HCT116 (cell line): Measurements from ENCODE around the gene TTC24. TPM values are rescaled to one million over a fixed set of nuclear protein-coding genes. Genes with fewer than 3 reads are reported as not detected.

Source experiments
- ATAC-seq: fragments of 200-7000 bp; cut with Tn5 transposase; 2 replicates; pipeline ENCODE4 v1.9.1; 2020; ENCODE audit warnings: mild to moderate bottlenecking, moderate library complexity
- BruUV-seq: library from RNA; stranded (reverse); fragments of 400-500 nt; replicated peaks from 2 replicates; lab custom pipeline; 2021; lab: Mats Ljungman, UMichigan
- CTCF ChIA-PET: fragments of 300-600 bp; sonication (Branson Sonifier 250); formaldehyde crosslinking; loops from one replicate; lab custom pipeline; 2021; ENCODE audit warnings: antibody characterized with exemption; lab: Charles Lee
- POLR2A ChIA-PET: fragments of 300-600, 350-600 bp; sonication (Branson Sonifier 250); formaldehyde crosslinking; loops from one replicate; lab custom pipeline; 2021; ENCODE audit warnings: antibody characterized with exemption; lab: Charles Lee
- RAD21 ChIA-PET, 2 experiments: fragments of 300-600 bp; sonication (Branson Sonifier 250); formaldehyde crosslinking; loops; one replicate each; lab custom pipeline; 2023; ENCODE audit warnings: low total read pairs in 2 of 2; ENCODE audit not compliant: uncharacterized antibody in 2 of 2, unreplicated experiment in 2 of 2, low non-redundant PET in 1 of 2; lab: Charles Lee
- DNase-seq: peaks from one replicate; pipeline ENCODE4 v3.0.0-alpha.2; 2010; ENCODE audit warnings: low read depth, low spot score
- H2AFZ ChIP-seq: fragments of 200-600 bp; shearing (Covaris generic), sonication (generic); 2 replicates; pipeline ENCODE4 v1.6.1; 2017; ENCODE audit warnings: low read depth, mixed run types, mixed read lengths, antibody characterized with exemption, low read length; ENCODE audit not compliant: poor library complexity, severe bottlenecking
- H3K27ac ChIP-seq: 2 replicates; pipeline ENCODE4 v1.5.1; 2012; ENCODE audit warnings: low read depth, low read length
- H3K27me3 ChIP-seq: fragments of 200-600 bp; sonication (generic); 2 replicates; pipeline ENCODE4 v1.6.1; 2016; ENCODE audit warnings: mixed run types, low read length, mixed read lengths; ENCODE audit not compliant: insufficient read depth
- H3K36me3 ChIP-seq, 2 experiments: fragments of 200-500 bp in 1 of 2; fragments of 200-600 bp in 1 of 2; sonication (Bioruptor generic) in 1 of 2; sonication (generic) in 1 of 2; 2 replicates each; pipeline versions ENCODE4 v1.5.1 to v1.6.1; 2014 to 2016; ENCODE audit warnings: low read length in 2 of 2, inconsistent platforms in 1 of 2, mixed read lengths in 1 of 2, mixed run types in 1 of 2; ENCODE audit not compliant: insufficient read depth in 2 of 2, control insufficient read depth in 1 of 2
- H3K4me1 ChIP-seq, 2 experiments: fragments of 200-600 bp in 1 of 2; sonication (generic) in 1 of 2; 2 replicates each; pipeline versions ENCODE4 v1.5.1 to v1.6.1; 2012 to 2017; ENCODE audit warnings: low read length in 2 of 2, inconsistent platforms in 1 of 2, mild to moderate bottlenecking in 1 of 2, mixed read lengths in 1 of 2, mixed run types in 1 of 2, moderate library complexity in 1 of 2; ENCODE audit not compliant: insufficient read depth in 2 of 2, control insufficient read depth in 1 of 2
- H3K4me2 ChIP-seq: fragments of 200-600 bp; sonication (generic); 2 replicates; pipeline ENCODE4 v1.6.1; 2017; ENCODE audit warnings: mixed run types, low read length, mixed read lengths
- H3K4me3 ChIP-seq, 2 experiments: fragments of 200-600 bp in 1 of 2; sonication (generic) in 1 of 2; replicated peaks in 1 of 2; 2 replicates each; pipeline ENCODE4 v1.5.1; 2011 to 2016; ENCODE audit warnings: low read length in 2 of 2, control low read depth in 1 of 2, low read depth in 1 of 2, mild to moderate bottlenecking in 1 of 2, mixed read lengths in 1 of 2, mixed run types in 1 of 2
- H3K79me2 ChIP-seq: fragments of 200-600 bp; sonication (generic); 2 replicates; pipeline ENCODE4 v1.6.1; 2017; ENCODE audit warnings: mild to moderate bottlenecking, mixed run types, low read length, moderate library complexity, mixed read lengths; ENCODE audit not compliant: insufficient read depth
- H3K9ac ChIP-seq: fragments of 200-600 bp; sonication (generic); 2 replicates; pipeline ENCODE4 v1.6.1; 2016; ENCODE audit warnings: low read length, mixed read lengths
- H3K9me2 ChIP-seq: fragments of 200-600 bp; sonication (generic), shearing (Covaris generic); 2 replicates; pipeline ENCODE4 v1.6.1; 2017; ENCODE audit warnings: mixed run types, mild to moderate bottlenecking, moderate library complexity; ENCODE audit not compliant: insufficient read depth
- H3K9me3 ChIP-seq, 2 experiments: fragments of 200-500 bp in 1 of 2; fragments of 200-600 bp in 1 of 2; sonication (Bioruptor generic) in 1 of 2; sonication (generic) in 1 of 2; 2 replicates each; pipeline ENCODE4 v1.6.1; 2014 to 2017; ENCODE audit warnings: low read length in 2 of 2, mixed read lengths in 2 of 2, inconsistent platforms in 1 of 2, low read depth in 1 of 2, mild to moderate bottlenecking in 1 of 2, mixed run types in 1 of 2, moderate library complexity in 1 of 2; ENCODE audit not compliant: control insufficient read depth in 1 of 2, insufficient read depth in 1 of 2
- H4K20me1 ChIP-seq: fragments of 200-600 bp; sonication (generic), shearing (Covaris generic); 2 replicates; pipeline ENCODE4 v1.6.1; 2017; ENCODE audit warnings: mixed run types, mild to moderate bottlenecking, moderate library complexity; ENCODE audit not compliant: insufficient read depth
- ATF3 ChIP-seq: IDR thresholded peaks from 2 replicates; pipeline ENCODE4 v1.6.1; 2012
- CBX3 ChIP-seq: IDR thresholded peaks from 2 replicates; pipeline ENCODE4 v1.6.1; 2012; ENCODE audit warnings: low read depth
- EGR1 ChIP-seq: IDR thresholded peaks from 2 replicates; pipeline ENCODE4 v1.6.1; 2012; ENCODE audit warnings: low read depth
- ELF1 ChIP-seq: IDR thresholded peaks from 2 replicates; pipeline ENCODE4 v1.6.1; 2012; ENCODE audit warnings: low read depth, borderline replicate concordance
- EZH2 ChIP-seq: fragments of 200-600 bp; sonication (generic); IDR thresholded peaks from 2 replicates; pipeline ENCODE4 v1.6.1; 2017; ENCODE audit warnings: antibody characterized with exemption, mixed run types
- EZH2phosphoT487 ChIP-seq: fragments of 200-600 bp; IDR thresholded peaks from 2 replicates; pipeline ENCODE4 v1.6.1; 2018; ENCODE audit warnings: antibody characterized with exemption, borderline replicate concordance
- FOSL1 ChIP-seq: IDR thresholded peaks from 2 replicates; pipeline ENCODE4 v1.6.1; 2012; ENCODE audit warnings: low read depth
- JUND ChIP-seq: IDR thresholded peaks from 2 replicates; pipeline ENCODE4 v1.6.1; 2012
- POLR2A ChIP-seq: IDR thresholded peaks from 2 replicates; pipeline ENCODE4 v1.7.0; 2011; ENCODE audit warnings: borderline replicate concordance; ENCODE audit not compliant: insufficient read depth, insufficient read length; ENCODE audit errors: extremely low read depth
- RAD21 ChIP-seq: IDR thresholded peaks from 2 replicates; pipeline ENCODE4 v1.6.1; 2012; ENCODE audit warnings: low read depth, mild to moderate bottlenecking
- SRF ChIP-seq: IDR thresholded peaks from 2 replicates; pipeline ENCODE4 v1.6.1; 2012; ENCODE audit warnings: low read depth
- TCF7L2 ChIP-seq: IDR thresholded peaks from 2 replicates; pipeline ENCODE4 v1.7.0; 2011; ENCODE audit warnings: borderline replicate concordance, inconsistent platforms; ENCODE audit not compliant: insufficient read depth, insufficient read length; ENCODE audit errors: extremely low read depth
- ZFX ChIP-seq: fragments of 450-650 bp; IDR thresholded peaks from 2 replicates; pipeline ENCODE4 v1.6.1; 2017
- ZNF274 ChIP-seq: fragments of 200-500 bp; sonication (Bioruptor generic); IDR thresholded peaks from 2 replicates; pipeline ENCODE4 v1.6.1; 2014; ENCODE audit warnings: mild to moderate bottlenecking, low read depth, low read length, inconsistent platforms
- intact Hi-C: fragments of 100-400 bp; cut with micrococcal nuclease; formaldehyde crosslinking; loops from 2 replicates; pipeline ENCODE4 v1.10.0; 2022
- total RNA-seq: library from RNA; stranded (reverse); gene quantifications from one replicate; pipeline ENCODE4 v1.2.1, GENCODE V29; 2021; ENCODE audit not compliant: unreplicated experiment
- TF ChIP-seq, protein P1 (sequence below), 3 experiments: fragments of 200-600 bp in 1 of 3; sonication (generic) in 1 of 3; IDR thresholded peaks in 2 of 3; conservative IDR thresholded peaks in 1 of 3; 2 replicates each; pipeline ENCODE4 v1.5.1; 2012 to 2017; ENCODE audit warnings: low read depth in 2 of 3, low read length in 2 of 3, antibody characterized with exemption in 1 of 3, borderline replicate concordance in 1 of 3, control low read depth in 1 of 3, mild to moderate bottlenecking in 1 of 3, mixed read lengths in 1 of 3, mixed run types in 1 of 3, moderate library complexity in 1 of 3; ENCODE audit not compliant: insufficient read depth in 1 of 3

Gene TTC24
- total RNA-seq, 1 experiment from 2014 or later: not detected

DNA sequence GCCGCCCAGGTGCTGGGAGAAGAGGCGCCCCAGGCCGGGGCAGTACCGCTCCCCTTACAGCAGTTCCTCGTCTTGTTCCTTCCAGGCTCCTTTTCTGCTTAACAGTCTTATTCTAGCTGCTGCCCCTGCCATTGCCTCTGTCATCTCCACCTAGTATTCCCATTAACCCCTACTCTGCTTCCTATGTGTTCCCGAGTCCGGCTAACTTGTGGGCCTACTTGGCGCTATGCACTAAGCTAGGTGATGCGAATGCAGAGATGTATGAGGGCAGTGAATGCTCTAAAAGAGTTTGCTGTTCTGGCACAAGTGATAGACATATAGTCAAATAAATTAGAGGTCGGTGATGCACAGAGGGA lies 6.9 kb upstream of the TTC24 start:
- ATAC-seq (no peak), DNase-seq (no peak)
- Histone ChIP-seq H3K79me2 (peaks cover 26% of the 10 kb centered on the region), H3K9ac (peak overlapping the region; percentile 81), H4K20me1 (no peaks in the 10 kb centered on the region), H3K27me3 (no peaks in the 10 kb centered on the region), H3K4me3 (peak overlapping the region; percentile 80 to 96), H3K4me1 (peaks cover 9 to 14% of the 10 kb centered on the region in 2 experiments), H3K9me3 (no peaks in the 10 kb centered on the region), H3K9me2 (no peaks in the 10 kb centered on the region), H3K4me2 (peak overlapping the region; percentile 99), H2AFZ (peak overlapping the region; percentile 35), H3K27ac (no peak overlapping the region), H3K36me3 (peaks cover 0 to 4% of the 10 kb centered on the region in 2 experiments; a peak in 1 of 4 replicates)
- RAD21 ChIA-PET: no interaction called here
- intact Hi-C loops: no loop called here
- no TSS peak for BruUV-seq
- CTCF ChIA-PET: no interaction called here
- no peak for TF ChIP-seq ZFX
- TF ChIP-seq ZNF274: no peak
- no peak for TF ChIP-seq CBX3
- no peak for TF ChIP-seq RAD21
- TF ChIP-seq EGR1: no peak
- TF ChIP-seq EZH2phosphoT487: no peak
- no peak for TF ChIP-seq POLR2A
- TF ChIP-seq FOSL1: no peak
- TF ChIP-seq JUND: no peak
- no peak for TF ChIP-seq EZH2
- TF ChIP-seq SRF: no peak
- TF ChIP-seq ELF1: no peak
- TF ChIP-seq ATF3: no peak
- TF ChIP-seq, protein P1, sequence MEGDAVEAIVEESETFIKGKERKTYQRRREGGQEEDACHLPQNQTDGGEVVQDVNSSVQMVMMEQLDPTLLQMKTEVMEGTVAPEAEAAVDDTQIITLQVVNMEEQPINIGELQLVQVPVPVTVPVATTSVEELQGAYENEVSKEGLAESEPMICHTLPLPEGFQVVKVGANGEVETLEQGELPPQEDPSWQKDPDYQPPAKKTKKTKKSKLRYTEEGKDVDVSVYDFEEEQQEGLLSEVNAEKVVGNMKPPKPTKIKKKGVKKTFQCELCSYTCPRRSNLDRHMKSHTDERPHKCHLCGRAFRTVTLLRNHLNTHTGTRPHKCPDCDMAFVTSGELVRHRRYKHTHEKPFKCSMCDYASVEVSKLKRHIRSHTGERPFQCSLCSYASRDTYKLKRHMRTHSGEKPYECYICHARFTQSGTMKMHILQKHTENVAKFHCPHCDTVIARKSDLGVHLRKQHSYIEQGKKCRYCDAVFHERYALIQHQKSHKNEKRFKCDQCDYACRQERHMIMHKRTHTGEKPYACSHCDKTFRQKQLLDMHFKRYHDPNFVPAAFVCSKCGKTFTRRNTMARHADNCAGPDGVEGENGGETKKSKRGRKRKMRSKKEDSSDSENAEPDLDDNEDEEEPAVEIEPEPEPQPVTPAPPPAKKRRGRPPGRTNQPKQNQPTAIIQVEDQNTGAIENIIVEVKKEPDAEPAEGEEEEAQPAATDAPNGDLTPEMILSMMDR (IDR thresholded peaks at IDR 0.05 in 2 of 3, conservative IDR thresholded peaks at IDR 0.05 in 1 of 3; ENCODE audit: borderline replicate concordance in 1 of 3, insufficient read depth in 1 of 3, low read depth in 2 of 3, low read length in 2 of 3): no peak
- TF ChIP-seq TCF7L2: no peak
- POLR2A ChIA-PET: no interaction called here
